WTC11 (cell line): Measurements from ENCODE around the gene CAPN2. TPM values are rescaled to one million over a fixed set of nuclear protein-coding genes. Genes with fewer than 3 reads are reported as not detected.

Source experiments
- ATAC-seq: fragments of 200-7000 bp; cut with Tn5 transposase; 2 replicates; pipeline ENCODE4 v1.10.0; 2021; ENCODE audit warnings: mild to moderate bottlenecking, moderate library complexity
- CTCF ChIA-PET: fragments of 300-600 bp; sonication (Branson Sonifier 250); formaldehyde crosslinking; loops from one replicate; lab custom pipeline; 2021; ENCODE audit warnings: antibody characterized with exemption; lab: Charles Lee
- POLR2A ChIA-PET: fragments of 350-600 bp; sonication (Branson Sonifier 250); formaldehyde crosslinking; loops from one replicate; lab custom pipeline; 2021; ENCODE audit warnings: antibody characterized with exemption; lab: Charles Lee
- DNase-seq: peaks from one replicate; pipeline ENCODE4 v3.0.0; 2021; ENCODE audit warnings: low spot score
- H3K27ac Mint-ChIP-seq: 2 replicates; pipeline ENCODE4 v1.8.0; 2021; ENCODE audit warnings: mixed read lengths
- H3K27me3 Mint-ChIP-seq: 2 replicates; pipeline ENCODE4 v1.8.0; 2021; ENCODE audit warnings: low read depth, mild to moderate bottlenecking, moderate library complexity, mixed read lengths
- H3K36me3 Mint-ChIP-seq: 2 replicates; pipeline ENCODE4 v1.8.0; 2021; ENCODE audit warnings: mixed read lengths
- H3K4me1 Mint-ChIP-seq: 2 replicates; pipeline ENCODE4 v1.8.0; 2022; ENCODE audit warnings: mixed read lengths
- H3K4me3 Mint-ChIP-seq: 2 replicates; pipeline ENCODE4 v1.8.0; 2021; ENCODE audit warnings: mild to moderate bottlenecking, moderate library complexity, mixed read lengths
- H3K9me3 Mint-ChIP-seq: 2 replicates; pipeline ENCODE4 v1.8.0; 2021; ENCODE audit warnings: mixed read lengths
- ATF2 ChIP-seq: sonication (generic); formaldehyde crosslinking; IDR thresholded peaks from 2 replicates; pipeline ENCODE4 v1.8.1; 2022; ENCODE audit warnings: low read depth, missing genetic modification reagents, borderline replicate concordance
- CREM ChIP-seq: sonication (generic); formaldehyde crosslinking; IDR thresholded peaks from 2 replicates; pipeline ENCODE4 v1.8.1; 2022; ENCODE audit warnings: mild to moderate bottlenecking, missing genetic modification reagents, moderate library complexity
- E2F1 ChIP-seq: sonication (generic); formaldehyde crosslinking; IDR thresholded peaks from 2 replicates; pipeline ENCODE4 v1.8.0; 2022; ENCODE audit warnings: mild to moderate bottlenecking, missing genetic modification reagents
- ESRRA ChIP-seq: sonication (generic); formaldehyde crosslinking; IDR thresholded peaks from 2 replicates; pipeline ENCODE4 v1.8.1; 2022; ENCODE audit warnings: mild to moderate bottlenecking, missing genetic modification reagents, borderline replicate concordance
- ETV6 ChIP-seq: sonication (generic); formaldehyde crosslinking; IDR thresholded peaks from 2 replicates; pipeline ENCODE4 v1.8.1; 2022; ENCODE audit warnings: mild to moderate bottlenecking, missing genetic modification reagents
- FOXP4 ChIP-seq: sonication (generic); formaldehyde crosslinking; IDR thresholded peaks from 2 replicates; pipeline ENCODE4 v1.8.0; 2022; ENCODE audit warnings: mild to moderate bottlenecking, missing genetic modification reagents
- IRF1 ChIP-seq: sonication (generic); formaldehyde crosslinking; IDR thresholded peaks from 2 replicates; pipeline ENCODE4 v1.8.0; 2023; ENCODE audit warnings: missing genetic modification reagents
- IRF2 ChIP-seq: sonication (generic); formaldehyde crosslinking; IDR thresholded peaks from 2 replicates; pipeline ENCODE4 v1.8.0; 2022; ENCODE audit warnings: low read depth, missing genetic modification reagents, borderline replicate concordance
- NFATC4 ChIP-seq: fragments of 250-450 bp; sonication (Bioruptor Pico); IDR thresholded peaks from 2 replicates; pipeline ENCODE4 v1.9.0; 2021; ENCODE audit warnings: mild to moderate bottlenecking
- NFYB ChIP-seq: sonication (generic); formaldehyde crosslinking; conservative IDR thresholded peaks from 2 replicates; pipeline ENCODE4 v1.8.0; 2022; ENCODE audit warnings: low read depth, missing genetic modification reagents
- NR2C2 ChIP-seq: sonication (generic); formaldehyde crosslinking; IDR thresholded peaks from 2 replicates; pipeline ENCODE4 v1.8.0; 2022; ENCODE audit warnings: mild to moderate bottlenecking, missing genetic modification reagents
- SMAD3 ChIP-seq: sonication (generic); formaldehyde crosslinking; IDR thresholded peaks from 2 replicates; pipeline ENCODE4 v1.8.0; 2022; ENCODE audit warnings: missing genetic modification reagents, mild to moderate bottlenecking, borderline replicate concordance
- SMAD4 ChIP-seq: sonication (generic); formaldehyde crosslinking; IDR thresholded peaks from 2 replicates; pipeline ENCODE4 v1.8.0; 2022; ENCODE audit warnings: mild to moderate bottlenecking, missing genetic modification reagents
- USF2 ChIP-seq: sonication (generic); formaldehyde crosslinking; IDR thresholded peaks from 2 replicates; pipeline ENCODE4 v1.8.1; 2023; ENCODE audit warnings: mild to moderate bottlenecking, missing genetic modification reagents, moderate library complexity
- ZNF219 ChIP-seq: sonication (generic); formaldehyde crosslinking; IDR thresholded peaks from 2 replicates; pipeline ENCODE4 v1.8.0; 2023; ENCODE audit warnings: missing genetic modification reagents, mild to moderate bottlenecking, borderline replicate concordance
- ZNF263 ChIP-seq: sonication (generic); formaldehyde crosslinking; IDR thresholded peaks from 2 replicates; pipeline ENCODE4 v1.8.1; 2022; ENCODE audit warnings: low read depth, mild to moderate bottlenecking, moderate library complexity, missing genetic modification reagents
- ZNF416 ChIP-seq: fragments of 250-450 bp; sonication (Bioruptor Pico); IDR thresholded peaks from 2 replicates; pipeline ENCODE4 v1.9.0; 2021; ENCODE audit warnings: mild to moderate bottlenecking, inconsistent platforms
- total RNA-seq: library from RNA; stranded (reverse); gene quantifications from 3 replicates; pipeline ENCODE4 v1.2.3, GENCODE V29; 2021
- TF ChIP-seq, protein P1 (sequence below): sonication (generic); formaldehyde crosslinking; IDR thresholded peaks from 2 replicates; pipeline ENCODE4 v1.8.0; 2022; ENCODE audit warnings: mild to moderate bottlenecking, missing genetic modification reagents
- TF ChIP-seq, protein P2 (sequence below): fragments of 250-450 bp; sonication (Bioruptor Pico); IDR thresholded peaks from 2 replicates; pipeline ENCODE4 v2.1.2; 2022; ENCODE audit warnings: mild to moderate bottlenecking, moderate library complexity
- TF ChIP-seq, protein P3 (sequence below): sonication (generic); formaldehyde crosslinking; IDR thresholded peaks from 2 replicates; pipeline ENCODE4 v1.8.1; 2023; ENCODE audit warnings: mild to moderate bottlenecking, missing genetic modification reagents, borderline replicate concordance

The CAPN2 gene
- total RNA-seq, 1 experiment from 2014 or later, result 21.3 TPM

DNA sequence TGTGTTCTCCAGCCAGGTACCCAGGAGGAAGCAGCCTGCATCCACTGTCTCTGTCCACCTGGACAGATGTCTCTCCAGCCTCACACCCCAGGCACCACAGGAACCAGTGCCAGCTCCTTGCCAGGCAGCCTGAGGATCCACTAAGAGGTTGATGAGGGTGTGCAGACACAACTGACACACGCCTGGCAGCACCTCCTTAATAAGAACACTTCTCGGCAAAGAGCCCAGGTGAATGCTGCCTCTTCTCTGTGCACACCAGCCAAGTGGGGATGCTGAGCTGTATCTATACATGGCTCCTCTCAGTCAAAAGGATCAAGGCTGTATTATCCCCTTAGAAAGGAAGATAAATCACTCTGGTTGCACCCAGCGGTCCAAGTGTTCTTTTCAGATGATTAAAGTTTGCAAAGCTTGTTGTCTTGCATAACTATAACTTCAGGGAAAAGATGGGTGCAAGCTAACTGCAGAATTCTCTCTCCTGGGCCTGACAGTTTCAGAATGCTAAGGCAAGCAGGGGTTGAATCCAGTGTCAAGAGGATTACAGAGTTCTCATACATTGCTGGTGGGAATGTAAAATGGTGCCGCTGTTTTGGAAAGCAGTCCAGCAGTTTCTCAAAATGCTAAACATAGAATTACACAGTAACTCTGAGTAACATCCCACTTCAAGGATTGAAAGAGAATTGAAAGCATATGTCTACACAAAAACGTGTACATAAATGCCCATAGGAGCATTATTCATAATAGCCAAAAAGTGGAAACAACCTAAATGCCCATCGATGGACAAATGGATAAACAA, 43.1 kb upstream of the CAPN2 start:
- Mint-ChIP-seq H3K4me3 (no peak overlapping the region), H3K27ac (no peak overlapping the region), H3K27me3 (peaks cover under 1% of the 10 kb centered on the region; the same call in 1 of the 2 replicates), H3K4me1 (peaks cover 3% of the 10 kb centered on the region; the same call in 1 of the 2 replicates), H3K36me3 (peaks cover 14% of the 10 kb centered on the region), H3K9me3 (peaks cover 19% of the 10 kb centered on the region)
- CTCF ChIA-PET, result interaction anchor here (1.0 to 2.2 kb wide), 5 partner anchors 27 to 579 kb away, joined by 3 to 14 read pairs (median 8); no protein-coding TSS in a partner anchor
- ATAC-seq (no peak), DNase-seq (no peak)
- TF ChIP-seq, protein P1, sequence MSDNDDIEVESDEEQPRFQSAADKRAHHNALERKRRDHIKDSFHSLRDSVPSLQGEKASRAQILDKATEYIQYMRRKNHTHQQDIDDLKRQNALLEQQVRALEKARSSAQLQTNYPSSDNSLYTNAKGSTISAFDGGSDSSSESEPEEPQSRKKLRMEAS (CRISPR knock-in tag), result no peak
- TF ChIP-seq USF2 (CRISPR knock-in tag) (no peak), E2F1 (CRISPR knock-in tag) (no peak), IRF1 (no peak), ATF2 (CRISPR knock-in tag) (no peak), SMAD4 (no peak), NFYB (CRISPR knock-in tag) (no peak), ETV6 (CRISPR knock-in tag) (no peak), FOXP4 (CRISPR knock-in tag) (no peak), NFATC4 (no peak), NR2C2 (CRISPR knock-in tag) (no peak), ESRRA (no peak), SMAD3 (no peak), ZNF219 (CRISPR knock-in tag) (no peak), ZNF263 (CRISPR knock-in tag) (no peak), IRF2 (CRISPR knock-in tag) (no peak), ZNF416 (no peak), CREM (CRISPR knock-in tag) (no peak)
- TF ChIP-seq, protein P2, sequence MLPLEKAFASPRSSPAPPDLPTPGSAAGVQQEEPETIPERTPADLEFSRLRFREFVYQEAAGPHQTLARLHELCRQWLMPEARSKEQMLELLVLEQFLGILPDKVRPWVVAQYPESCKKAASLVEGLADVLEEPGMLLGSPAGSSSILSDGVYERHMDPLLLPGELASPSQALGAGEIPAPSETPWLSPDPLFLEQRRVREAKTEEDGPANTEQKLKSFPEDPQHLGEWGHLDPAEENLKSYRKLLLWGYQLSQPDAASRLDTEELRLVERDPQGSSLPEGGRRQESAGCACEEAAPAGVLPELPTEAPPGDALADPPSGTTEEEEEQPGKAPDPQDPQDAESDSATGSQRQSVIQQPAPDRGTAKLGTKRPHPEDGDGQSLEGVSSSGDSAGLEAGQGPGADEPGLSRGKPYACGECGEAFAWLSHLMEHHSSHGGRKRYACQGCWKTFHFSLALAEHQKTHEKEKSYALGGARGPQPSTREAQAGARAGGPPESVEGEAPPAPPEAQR (CRISPR knock-in tag), result no peak
- TF ChIP-seq, protein P3, sequence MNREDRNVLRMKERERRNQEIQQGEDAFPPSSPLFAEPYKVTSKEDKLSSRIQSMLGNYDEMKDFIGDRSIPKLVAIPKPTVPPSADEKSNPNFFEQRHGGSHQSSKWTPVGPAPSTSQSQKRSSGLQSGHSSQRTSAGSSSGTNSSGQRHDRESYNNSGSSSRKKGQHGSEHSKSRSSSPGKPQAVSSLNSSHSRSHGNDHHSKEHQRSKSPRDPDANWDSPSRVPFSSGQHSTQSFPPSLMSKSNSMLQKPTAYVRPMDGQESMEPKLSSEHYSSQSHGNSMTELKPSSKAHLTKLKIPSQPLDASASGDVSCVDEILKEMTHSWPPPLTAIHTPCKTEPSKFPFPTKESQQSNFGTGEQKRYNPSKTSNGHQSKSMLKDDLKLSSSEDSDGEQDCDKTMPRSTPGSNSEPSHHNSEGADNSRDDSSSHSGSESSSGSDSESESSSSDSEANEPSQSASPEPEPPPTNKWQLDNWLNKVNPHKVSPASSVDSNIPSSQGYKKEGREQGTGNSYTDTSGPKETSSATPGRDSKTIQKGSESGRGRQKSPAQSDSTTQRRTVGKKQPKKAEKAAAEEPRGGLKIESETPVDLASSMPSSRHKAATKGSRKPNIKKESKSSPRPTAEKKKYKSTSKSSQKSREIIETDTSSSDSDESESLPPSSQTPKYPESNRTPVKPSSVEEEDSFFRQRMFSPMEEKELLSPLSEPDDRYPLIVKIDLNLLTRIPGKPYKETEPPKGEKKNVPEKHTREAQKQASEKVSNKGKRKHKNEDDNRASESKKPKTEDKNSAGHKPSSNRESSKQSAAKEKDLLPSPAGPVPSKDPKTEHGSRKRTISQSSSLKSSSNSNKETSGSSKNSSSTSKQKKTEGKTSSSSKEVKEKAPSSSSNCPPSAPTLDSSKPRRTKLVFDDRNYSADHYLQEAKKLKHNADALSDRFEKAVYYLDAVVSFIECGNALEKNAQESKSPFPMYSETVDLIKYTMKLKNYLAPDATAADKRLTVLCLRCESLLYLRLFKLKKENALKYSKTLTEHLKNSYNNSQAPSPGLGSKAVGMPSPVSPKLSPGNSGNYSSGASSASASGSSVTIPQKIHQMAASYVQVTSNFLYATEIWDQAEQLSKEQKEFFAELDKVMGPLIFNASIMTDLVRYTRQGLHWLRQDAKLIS, result no peak
- POLR2A ChIA-PET, result no interaction called here
